Activated CD4-positive, alpha-beta T cell treated with anti-CD3 and anti-CD28 coated beads, Interleukin-2, amount 50 U/mL, for 1 hour (primary cell): Measurements from ENCODE around the gene CTTNBP2.

Experiments
- DNase-seq: peaks from one replicate; pipeline ENCODE4 v3.0.0-alpha.2; 2020

Gene CTTNBP2

GRCh38 chr7:117816727-117817126 lies 56.5 kb downstream of the CTTNBP2 start:
- no peak for DNase-seq

GRCh38 chr7:117811696-117812095 lies 61.5 kb downstream of the CTTNBP2 start:
- DNase-seq: no peak

GRCh38 chr7:117810642-117811512 lies 62.4 kb downstream of the CTTNBP2 start:
- no peak for DNase-seq

GRCh38 chr7:117809958-117810357 lies 63.3 kb downstream of the CTTNBP2 start:
- no peak for DNase-seq

- no peak for DNase-seq
Observed at GRCh38 chr7:117808910-117809705, 64.1 kb downstream of the CTTNBP2 start.

GRCh38 chr7:117808341-117808757 lies 64.9 kb downstream of the CTTNBP2 start:
- no peak for DNase-seq

GRCh38 chr7:117807676-117808075 lies 65.6 kb downstream of the CTTNBP2 start:
- DNase-seq: no peak

GRCh38 chr7:117806011-117806410 lies 67.2 kb downstream of the CTTNBP2 start:
- DNase-seq: no peak

GRCh38 chr7:117805241-117805640 lies 68.0 kb downstream of the CTTNBP2 start:
- no peak for DNase-seq

GRCh38 chr7:117803476-117803875 lies 69.8 kb downstream of the CTTNBP2 start:
- DNase-seq: no peak

GRCh38 chr7:117802660-117803059 lies 70.6 kb downstream of the CTTNBP2 start:
- no peak for DNase-seq

- no peak for DNase-seq
Observed at GRCh38 chr7:117800841-117801240, 72.4 kb downstream of the CTTNBP2 start.

- no peak for DNase-seq
Observed at GRCh38 chr7:117800406-117800805, 72.8 kb downstream of the CTTNBP2 start.

- no peak for DNase-seq
Observed at GRCh38 chr7:117796889-117797288, 76.4 kb downstream of the CTTNBP2 start.

GRCh38 chr7:117793976-117794375 lies 79.3 kb downstream of the CTTNBP2 start:
- DNase-seq: no peak

- DNase-seq: no peak
Observed at GRCh38 chr7:117793521-117793920, 79.7 kb downstream of the CTTNBP2 start.

GRCh38 chr7:117791877-117792780 lies 81.1 kb downstream of the CTTNBP2 start:
- DNase-seq: no peak

- DNase-seq: no peak
Observed at GRCh38 chr7:117790731-117791130, 82.5 kb downstream of the CTTNBP2 start.

GRCh38 chr7:117790251-117790650 lies 83.0 kb downstream of the CTTNBP2 start:
- no peak for DNase-seq

- DNase-seq: no peak
Observed at GRCh38 chr7:117785431-117785830, 87.8 kb downstream of the CTTNBP2 start.

- no peak for DNase-seq
Observed at GRCh38 chr7:117784315-117784714, 88.9 kb downstream of the CTTNBP2 start.

- no peak for DNase-seq
Observed at GRCh38 chr7:117782761-117783160, 90.5 kb downstream of the CTTNBP2 start.

- DNase-seq: no peak
Observed at GRCh38 chr7:117781707-117782106, 91.5 kb downstream of the CTTNBP2 start.
